Activated CD8-positive, alpha-beta memory T cell treated with anti-CD3 and anti-CD28 coated beads, Interleukin-2, amount 50 U/mL, for 1 hour (primary cell): ENCODE results near the gene FLVCR2.

Experiments
- DNase-seq: peaks from one replicate; pipeline ENCODE4 v3.0.0-alpha.2; 2020; ENCODE audit errors: extremely low read depth

FLVCR2 gene, protein sequence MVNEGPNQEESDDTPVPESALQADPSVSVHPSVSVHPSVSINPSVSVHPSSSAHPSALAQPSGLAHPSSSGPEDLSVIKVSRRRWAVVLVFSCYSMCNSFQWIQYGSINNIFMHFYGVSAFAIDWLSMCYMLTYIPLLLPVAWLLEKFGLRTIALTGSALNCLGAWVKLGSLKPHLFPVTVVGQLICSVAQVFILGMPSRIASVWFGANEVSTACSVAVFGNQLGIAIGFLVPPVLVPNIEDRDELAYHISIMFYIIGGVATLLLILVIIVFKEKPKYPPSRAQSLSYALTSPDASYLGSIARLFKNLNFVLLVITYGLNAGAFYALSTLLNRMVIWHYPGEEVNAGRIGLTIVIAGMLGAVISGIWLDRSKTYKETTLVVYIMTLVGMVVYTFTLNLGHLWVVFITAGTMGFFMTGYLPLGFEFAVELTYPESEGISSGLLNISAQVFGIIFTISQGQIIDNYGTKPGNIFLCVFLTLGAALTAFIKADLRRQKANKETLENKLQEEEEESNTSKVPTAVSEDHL

DNA sequence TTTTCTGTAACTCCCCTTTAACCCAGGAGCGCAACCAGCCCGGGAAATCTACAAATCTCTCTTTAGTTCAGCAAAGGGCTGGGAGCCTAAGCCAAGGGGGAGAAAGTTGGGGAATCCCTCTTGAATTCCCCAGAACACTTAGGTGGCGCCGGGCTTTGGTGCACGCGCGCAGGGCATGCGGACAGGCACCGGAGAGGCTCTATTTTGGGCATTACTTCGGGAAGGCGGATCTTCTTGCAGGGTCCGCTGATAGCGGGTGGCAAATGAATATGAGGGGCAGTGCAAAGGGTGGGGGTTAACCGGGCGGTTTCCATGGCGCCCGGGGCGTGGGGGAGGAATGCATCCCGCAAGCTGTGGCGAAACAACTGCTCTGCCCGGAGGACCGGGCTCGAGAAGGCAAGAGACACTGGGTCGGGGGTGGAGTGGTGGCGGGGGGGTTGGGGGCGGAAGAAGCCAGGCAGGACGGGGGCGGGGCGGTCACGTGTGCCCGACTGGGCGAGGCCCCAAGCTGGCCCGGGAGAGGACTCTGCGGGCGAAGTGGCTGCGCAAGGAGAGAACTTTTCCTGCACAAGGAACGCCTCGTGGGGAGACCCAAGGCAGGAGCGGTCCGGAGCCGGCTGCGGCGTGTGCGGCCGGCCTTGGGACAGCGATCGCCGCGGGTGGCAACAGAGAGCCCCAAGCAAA is at the start of gene FLVCR2:
Gene FLVCR2, plus strand, starts transcription at position 519 of the 684 bp plus-strand sequence. CDS start 353 bp downstream, outside the sequence.
- DNase-seq: no peak

GRCh38 chr14:75531256-75531655 is 47.2 kb upstream of the FLVCR2 start:
- DNase-seq: no peak

DNA sequence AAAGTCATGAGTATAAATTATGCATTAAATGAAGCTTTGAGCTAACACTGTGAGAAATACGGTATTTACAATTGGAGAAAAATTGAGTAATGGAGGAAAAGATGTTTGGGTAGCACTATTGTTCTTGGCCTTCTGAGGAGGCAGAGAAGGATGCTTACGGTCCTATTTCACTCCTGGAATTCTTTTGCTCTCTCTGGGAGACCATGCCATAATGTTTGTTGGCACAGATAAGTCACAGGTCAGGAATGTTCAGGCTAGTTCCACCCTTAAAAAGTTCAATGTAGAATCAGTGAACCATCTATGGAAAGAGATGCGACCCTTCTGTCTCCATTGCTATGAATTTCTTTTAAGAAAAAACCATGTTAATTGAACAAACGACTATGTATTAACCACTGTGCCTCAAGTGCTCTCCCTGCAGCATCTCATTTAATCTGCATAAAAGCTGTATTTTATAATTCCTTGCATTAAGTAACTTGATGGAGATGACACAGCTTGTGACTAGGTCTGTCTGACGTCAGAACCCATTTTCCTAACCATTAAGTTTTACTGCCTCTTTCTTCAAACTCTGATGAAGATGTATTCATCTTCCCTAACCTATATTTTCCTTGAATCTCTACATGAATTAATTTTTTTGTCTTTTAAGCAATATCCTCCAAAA is 46.6 kb upstream of the FLVCR2 start:
- DNase-seq: no peak

- DNase-seq: no peak
Measured at GRCh38 chr14:75533791-75534555, 44.4 kb upstream of the FLVCR2 start.

- DNase-seq: no peak
Measured at GRCh38 chr14:75535164-75535898, 43.1 kb upstream of the FLVCR2 start.

GRCh38 chr14:75537071-75537470 is 41.3 kb upstream of the FLVCR2 start:
- DNase-seq: no peak

DNA sequence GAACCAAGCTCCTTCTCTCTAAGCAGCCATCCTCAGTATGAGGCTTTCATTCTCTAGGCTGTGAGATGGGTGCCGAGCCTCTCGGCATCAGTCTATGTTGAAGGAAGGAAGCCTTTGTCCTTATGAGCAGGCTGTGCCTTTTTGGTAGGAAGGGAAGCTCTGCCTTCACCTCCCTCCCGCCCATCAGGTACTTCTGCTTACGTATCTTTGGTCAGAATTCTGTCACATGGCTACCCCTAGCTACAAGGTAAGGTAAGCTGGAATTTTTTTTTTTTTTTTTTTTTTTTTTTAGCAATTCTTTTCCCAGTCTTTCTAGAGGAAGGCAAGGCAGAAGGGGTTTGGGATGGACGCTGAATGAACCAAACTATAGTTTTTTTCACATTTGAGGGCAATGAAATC is 39.3 kb upstream of the FLVCR2 start:
- no peak for DNase-seq

DNA sequence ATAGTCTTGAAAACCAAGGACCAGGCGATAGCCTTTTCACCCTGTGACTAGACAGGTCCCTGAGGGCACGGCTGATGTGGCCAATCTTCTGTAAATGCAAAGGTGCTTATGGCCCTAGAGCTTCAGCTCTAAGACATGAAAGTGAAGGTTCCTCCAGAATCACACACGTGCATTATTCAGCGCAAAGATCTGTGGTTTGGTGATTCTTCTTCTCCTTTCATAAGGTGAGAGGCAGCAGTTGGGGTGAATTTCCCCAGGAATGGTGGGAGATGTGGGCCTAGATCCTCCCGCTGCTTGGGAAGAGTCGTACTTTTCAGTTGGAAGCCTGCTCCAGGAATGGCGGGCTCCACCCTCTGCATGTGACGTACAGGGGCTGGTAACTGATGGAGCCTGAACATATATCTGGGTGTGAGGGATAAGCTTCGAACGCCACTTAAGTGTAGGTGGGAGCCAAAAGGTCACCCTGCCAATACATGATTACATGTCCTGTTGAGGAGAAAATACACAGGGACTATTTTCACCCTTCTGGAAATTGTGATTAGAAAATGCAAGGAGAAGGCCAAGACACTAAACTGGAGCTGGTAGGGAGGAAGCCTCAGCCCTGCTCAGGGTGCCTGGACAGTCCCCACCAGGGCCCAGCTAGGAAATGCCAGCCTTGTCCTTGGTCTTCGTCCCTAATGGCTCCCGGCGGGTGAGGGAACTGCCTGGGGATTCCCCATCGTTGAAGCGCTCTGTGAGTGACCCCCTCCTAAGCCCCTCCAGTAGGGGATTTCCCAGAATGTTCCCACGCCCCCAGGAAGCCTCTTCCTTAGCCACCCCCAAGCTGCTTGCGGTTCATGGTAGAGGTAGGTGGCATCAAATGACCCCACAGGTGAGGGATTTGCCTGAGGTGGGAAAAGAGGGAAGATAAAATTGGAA is 38.6 kb upstream of the FLVCR2 start:
- DNase-seq: no peak

DNA sequence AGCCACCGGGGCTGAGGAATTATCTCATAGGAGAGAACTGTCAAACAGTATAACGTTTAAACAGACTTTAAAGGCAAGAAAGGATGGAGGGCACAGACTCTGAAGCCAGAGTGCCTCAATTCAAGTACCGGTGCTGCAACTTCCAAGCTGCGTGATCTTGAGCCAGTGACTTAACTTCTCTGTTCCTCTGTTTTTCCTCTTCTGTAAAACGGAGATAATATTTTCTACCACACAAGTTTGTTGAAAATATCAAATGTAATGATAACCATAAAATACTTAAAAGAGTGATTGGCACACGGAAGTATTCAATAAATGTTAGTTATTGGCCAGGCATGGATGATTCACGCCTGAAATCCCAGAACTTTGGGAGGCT is 38.0 kb upstream of the FLVCR2 start:
- DNase-seq: no peak

GRCh38 chr14:75542588-75543091 is 35.8 kb upstream of the FLVCR2 start:
- peak; percentile 35 for DNase-seq

DNA sequence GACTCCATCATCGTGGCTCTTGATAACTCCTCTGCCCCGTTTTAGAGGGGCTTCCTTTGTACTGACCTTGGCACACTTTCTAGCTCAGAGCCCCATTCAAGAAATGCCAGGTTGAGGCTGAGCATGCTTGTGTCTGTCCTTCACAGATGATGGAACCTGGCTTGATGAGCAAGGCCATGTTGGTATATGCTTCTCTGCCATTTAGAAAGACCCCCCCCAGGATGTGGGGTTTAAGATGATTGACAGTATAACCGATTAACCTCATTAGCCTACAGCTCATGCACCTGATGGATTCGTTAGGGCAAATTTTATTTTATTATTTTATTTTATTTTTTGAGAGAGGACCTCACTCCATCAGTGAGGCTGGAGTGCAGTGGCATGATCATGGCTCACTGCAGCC is 35.2 kb upstream of the FLVCR2 start:
- DNase-seq: no peak

GRCh38 chr14:75543786-75544185 is 34.6 kb upstream of the FLVCR2 start:
- DNase-seq: no peak

- no peak for DNase-seq
Measured at GRCh38 chr14:75545907-75546306, 32.5 kb upstream of the FLVCR2 start.

DNA sequence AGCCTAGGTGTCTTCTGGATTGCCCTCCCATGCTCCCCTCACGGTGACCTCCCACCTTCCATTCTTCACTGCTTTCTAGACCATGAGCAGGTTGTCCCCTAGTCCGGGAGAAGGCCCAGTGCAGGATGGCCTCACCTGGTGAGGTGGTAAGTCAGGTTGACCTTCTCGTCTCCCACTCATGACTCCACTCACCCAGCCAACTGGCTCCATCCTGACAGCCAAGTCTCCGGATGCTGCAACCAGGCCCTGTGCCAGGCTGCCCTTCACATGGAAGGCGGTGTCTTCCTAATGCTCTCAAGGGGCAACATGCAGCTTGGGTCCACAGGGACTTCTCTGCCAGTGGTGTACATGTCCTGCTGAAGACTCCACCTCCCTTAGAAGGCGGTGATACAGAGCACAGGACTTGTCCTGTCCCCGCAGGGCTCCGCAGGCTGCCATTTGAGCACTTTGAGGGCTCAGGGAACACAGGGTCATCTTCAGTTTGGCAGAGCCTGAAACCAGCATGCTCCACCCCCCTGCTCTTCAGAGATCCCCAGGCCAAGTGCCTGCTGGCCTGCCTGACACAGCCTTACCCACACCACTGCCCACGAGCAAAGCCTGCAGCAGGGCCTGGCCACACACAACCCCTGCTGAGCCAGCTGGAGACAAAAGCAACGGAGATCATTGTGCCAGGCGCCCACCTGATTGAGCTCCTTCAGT is 30.7 kb upstream of the FLVCR2 start:
- DNase-seq: no peak

DNA sequence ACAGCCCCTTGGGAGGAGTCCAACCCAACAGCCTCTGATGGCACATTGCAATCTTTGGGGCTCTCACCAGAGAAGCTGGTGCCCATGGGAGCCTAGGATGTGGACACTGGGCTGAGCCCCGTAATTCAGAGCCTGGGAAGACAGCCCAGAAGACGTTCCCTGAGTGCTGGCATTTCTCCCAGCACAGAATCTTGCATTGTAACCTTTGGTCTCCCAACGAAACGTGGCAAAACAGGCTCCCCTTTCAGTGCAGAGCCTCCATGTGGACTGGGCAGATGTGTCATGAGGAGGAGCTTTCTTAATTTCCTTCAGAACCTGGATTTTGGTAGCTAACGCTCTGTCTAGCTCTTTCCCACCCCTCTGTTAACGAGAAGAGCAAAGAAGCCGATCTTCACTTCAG is 29.9 kb upstream of the FLVCR2 start:
- no peak for DNase-seq

GRCh38 chr14:75549169-75549568 is 29.3 kb upstream of the FLVCR2 start:
- DNase-seq: no peak

- no peak for DNase-seq
Measured at GRCh38 chr14:75551021-75551420, 27.4 kb upstream of the FLVCR2 start.

GRCh38 chr14:75553157-75553556 is 25.3 kb upstream of the FLVCR2 start:
- no peak for DNase-seq

- DNase-seq: no peak
Measured at GRCh38 chr14:75553761-75554364, 24.6 kb upstream of the FLVCR2 start.
